GM12878 (cell line): ENCODE results near the gene LHB. TPM values are rescaled to one million over a fixed set of nuclear protein-coding genes. Genes with fewer than 3 reads are reported as not detected.

Experiments
- ATAC-seq: fragments of 200-7000 bp; cut with Tn5 transposase; 3 replicates; pipeline ENCODE4 v1.9.1; 2020; ENCODE audit warnings: mild to moderate bottlenecking, moderate library complexity
- BruUV-seq: library from RNA; stranded (reverse); fragments of 400-500 nt; replicated peaks from 2 replicates; lab custom pipeline; 2021; lab: Mats Ljungman, UMichigan
- CTCF ChIA-PET: fragments of 300-600 bp; sonication (Branson Sonifier 250); formaldehyde crosslinking; extraction: SDS; loops from one replicate; lab custom pipeline; 2021; ENCODE audit warnings: inconsistent platforms; lab: Yijun Ruan, JAX
- POLR2A ChIA-PET: fragments of 350-600 bp; formaldehyde crosslinking; extraction: SDS; loops from one replicate; lab custom pipeline; 2021; ENCODE audit warnings: inconsistent platforms; lab: Charles Lee
- RAD21 ChIA-PET: fragments of 300-600 bp; sonication (Branson Sonifier 250); formaldehyde crosslinking; loops from one replicate; lab custom pipeline; 2023; ENCODE audit warnings: antibody characterized with exemption; ENCODE audit not compliant: unreplicated experiment; lab: Charles Lee
- SMC1A ChIA-PET: fragments of 300-600 bp; sonication (Branson Sonifier 250); formaldehyde crosslinking; loops from one replicate; lab custom pipeline; 2023; ENCODE audit not compliant: unreplicated experiment, uncharacterized antibody; lab: Charles Lee
- DNase-seq: peaks from one replicate; pipeline ENCODE4 v3.0.0-alpha.2; 2011; ENCODE audit warnings: low read depth, low spot score
- FAIRE-seq: peaks from 3 replicates; lab custom pipeline; 2011; peaks lifted over from hg19 to GRCh38; lab: Jason Lieb, UNC
- H2AFZ ChIP-seq: 2 replicates; pipeline ENCODE4 v1.6.0; 2011; ENCODE audit warnings: low read depth, low read length, control low read depth; ENCODE audit not compliant: control insufficient read depth
- H3K27ac ChIP-seq: 2 replicates; pipeline ENCODE4 v1.5.1; 2011; ENCODE audit warnings: control low read depth; ENCODE audit not compliant: control insufficient read depth, insufficient read depth
- H3K27me3 ChIP-seq, 2 experiments: replicated peaks in 1 of 2; 2 replicates each; pipeline versions ENCODE4 v1.6.0 to v1.6.1; 2011; ENCODE audit warnings: low read length in 1 of 2; ENCODE audit not compliant: control insufficient read depth in 2 of 2, insufficient read depth in 2 of 2
- H3K36me3 ChIP-seq, 2 experiments: 2 replicates each; pipeline ENCODE4 v1.5.1; 2011; ENCODE audit warnings: low read length in 1 of 2; ENCODE audit not compliant: control insufficient read depth in 2 of 2, insufficient read depth in 2 of 2
- H3K4me1 ChIP-seq: 2 replicates; pipeline ENCODE4 v1.6.1; 2011; ENCODE audit warnings: mild to moderate bottlenecking, low read length, moderate library complexity, mixed read lengths; ENCODE audit not compliant: control insufficient read depth, insufficient read depth
- H3K4me2 ChIP-seq: 2 replicates; pipeline ENCODE4 v1.6.0; 2011; ENCODE audit warnings: control low read depth; ENCODE audit not compliant: control insufficient read depth, insufficient read depth
- H3K4me3 ChIP-seq: fragments of 200-600 bp; sonication (generic); 2 replicates; pipeline ENCODE4 v1.5.1; 2016
- H3K79me2 ChIP-seq: 2 replicates; pipeline ENCODE4 v1.6.0; 2011; ENCODE audit warnings: low read length; ENCODE audit not compliant: control insufficient read depth, insufficient read depth
- H3K9ac ChIP-seq: 2 replicates; pipeline ENCODE4 v1.8.0; 2011; ENCODE audit warnings: low read length, control low read depth, mixed read lengths; ENCODE audit not compliant: control insufficient read depth, insufficient read depth
- H3K9me3 ChIP-seq: replicated peaks from 3 replicates; pipeline ENCODE4 v1.5.1; 2011; ENCODE audit warnings: mild to moderate bottlenecking, low read length; ENCODE audit not compliant: control insufficient read depth, insufficient read depth
- H4K20me1 ChIP-seq: 2 replicates; pipeline ENCODE4 v1.6.0; 2011; ENCODE audit not compliant: control insufficient read depth, insufficient read depth
- ASH2L ChIP-seq: fragments of 300-600, 200-600 bp; sonication (generic); IDR thresholded peaks from 2 replicates; pipeline ENCODE4 v1.6.1; 2017; ENCODE audit warnings: low read depth, mild to moderate bottlenecking, borderline replicate concordance
- BHLHE40 ChIP-seq, 2 experiments: fragments of 450-650 bp in 1 of 2; IDR thresholded peaks; 2 replicates each; pipeline ENCODE4 v1.6.1; 2011 to 2017; ENCODE audit warnings: low read depth in 2 of 2, borderline replicate concordance in 1 of 2, improper control_type of control experiment in 1 of 2, low read length in 1 of 2, mild to moderate bottlenecking in 1 of 2
- CBFB ChIP-seq: IDR thresholded peaks from 2 replicates; pipeline ENCODE4 v1.6.1; 2016; ENCODE audit warnings: antibody characterized with exemption, low read depth
- CHD2 ChIP-seq: IDR thresholded peaks from 2 replicates; pipeline ENCODE4 v1.6.1; 2011; ENCODE audit warnings: low read depth, low read length, improper control_type of control experiment, borderline replicate concordance
- CREB1 ChIP-seq: IDR thresholded peaks from 2 replicates; pipeline ENCODE4 v1.6.1; 2012; ENCODE audit warnings: low read depth, mild to moderate bottlenecking, inconsistent platforms
- GABPA ChIP-seq: IDR thresholded peaks from 2 replicates; pipeline ENCODE4 v1.6.1; 2014; ENCODE audit warnings: antibody characterized with exemption, low read depth, mild to moderate bottlenecking, inconsistent platforms
- HCFC1 ChIP-seq: fragments of 150-350 bp; IDR thresholded peaks from 2 replicates; pipeline ENCODE4 v1.6.1; 2014; ENCODE audit warnings: low read length
- IKZF1 ChIP-seq: fragments of 450-650 bp; conservative IDR thresholded peaks from 2 replicates; pipeline ENCODE4 v1.6.1; 2017; ENCODE audit warnings: antibody characterized with exemption, mild to moderate bottlenecking
- IKZF2 ChIP-seq, 2 experiments: fragments of 450-650 bp; IDR thresholded peaks; 2 replicates each; pipeline ENCODE4 v1.6.1; 2017; ENCODE audit warnings: mild to moderate bottlenecking in 2 of 2, moderate library complexity in 2 of 2
- IRF4 ChIP-seq: IDR thresholded peaks from 2 replicates; pipeline ENCODE4 v1.6.1; 2011; ENCODE audit warnings: low read depth, low read length
- NFYB ChIP-seq: IDR thresholded peaks from 2 replicates; pipeline ENCODE4 v1.6.1; 2011; ENCODE audit warnings: low read depth, mild to moderate bottlenecking, low read length, improper control_type of control experiment, moderate library complexity; ENCODE audit not compliant: insufficient read depth
- PML ChIP-seq: IDR thresholded peaks from 2 replicates; pipeline ENCODE4 v1.6.1; 2012; ENCODE audit warnings: low read length, inconsistent platforms
- POU2F2 ChIP-seq: IDR thresholded peaks from 3 replicates; pipeline ENCODE4 v1.6.1; 2011; ENCODE audit warnings: low read depth, mild to moderate bottlenecking, low read length, borderline replicate concordance
- RAD21 ChIP-seq: IDR thresholded peaks from 2 replicates; pipeline ENCODE4 v1.6.1; 2011; ENCODE audit warnings: mild to moderate bottlenecking, low read depth, low read length, moderate library complexity; ENCODE audit not compliant: insufficient read depth
- RUNX3 ChIP-seq: IDR thresholded peaks from 2 replicates; pipeline ENCODE4 v1.6.1; 2012; ENCODE audit warnings: low read length, inconsistent platforms
- SMARCA5 ChIP-seq: fragments of 450-650 bp; IDR thresholded peaks from 2 replicates; pipeline ENCODE4 v1.6.1; 2017; ENCODE audit warnings: mild to moderate bottlenecking
- SMC3 ChIP-seq: IDR thresholded peaks from 2 replicates; pipeline ENCODE4 v1.6.1; 2011; ENCODE audit warnings: low read length, improper control_type of control experiment, borderline replicate concordance
- SPI1 ChIP-seq: IDR thresholded peaks from 2 replicates; pipeline ENCODE4 v1.6.1; 2011; ENCODE audit warnings: low read depth, mild to moderate bottlenecking, low read length, moderate library complexity, borderline replicate concordance; ENCODE audit not compliant: insufficient read depth
- SREBF1 ChIP-seq: IDR thresholded peaks from 2 replicates; pipeline ENCODE4 v1.6.1; 2012; ENCODE audit warnings: mild to moderate bottlenecking, low read length
- WRNIP1 ChIP-seq: IDR thresholded peaks from 2 replicates; pipeline ENCODE4 v1.6.1; 2011; ENCODE audit warnings: low read depth, low read length, improper control_type of control experiment, borderline replicate concordance
- YY1 ChIP-seq: IDR thresholded peaks from 2 replicates; pipeline ENCODE4 v1.6.1; 2011; ENCODE audit warnings: low read depth, mild to moderate bottlenecking, low read length
- WGBS: methylation state at CpG from one replicate; pipeline ENCODE4 v1.1.6; 2016; ENCODE audit warnings: low lambda C conversion rate; ENCODE audit not compliant: insufficient replicate concordance, insufficient coverage; ENCODE audit errors: missing lambda C conversion rate; 5-methylcytosine and 5-hydroxymethylcytosine counted together
- in situ Hi-C: fragments of 300-500 bp; cut with MboI; formaldehyde crosslinking; loops from 9 replicates; pipeline ENCODE4 v1.14.3; 2018; ENCODE audit warnings: mixed read lengths
- intact Hi-C: fragments of 100-400 bp; cut with micrococcal nuclease; formaldehyde crosslinking; loops from one replicate; pipeline ENCODE4 v1.14.2; 2022; ENCODE audit not compliant: unreplicated experiment
- polyA plus RNA-seq, 11 experiments: library from polyadenylated mRNA; depleted of rRNA in 4 of 11; unstranded in 6 of 11; stranded (reverse) in 5 of 11; fragments of >200 nt; fragmentation: Nextera tagmentation in 4 of 11; fragmentation: Illumina TruSeq in 1 of 11; extraction: Ambion mirVana in 4 of 11; extraction: Trizol in 1 of 11; gene quantifications; 1 replicate in 1 of 11; 2 replicates in 10 of 11; pipeline versions ENCODE4 v1.2.1 to v1.2.3, GENCODE V29; 2011 to 2016; ENCODE audit warnings: inconsistent platforms in 2 of 11, missing spikeins in 2 of 11, low read depth in 1 of 11
- total RNA-seq, 4 experiments: library from RNA; depleted of rRNA in 3 of 4; stranded (reverse); fragments of >200 nt in 3 of 4; fragmentation: Illumina TruSeq in 1 of 4; extraction: Trizol in 1 of 4; gene quantifications; 2 replicates each; pipeline versions ENCODE4 v1.2.1 to v1.2.3, GENCODE V29; 2013 to 2021
- TF ChIP-seq, protein P1 (sequence below), 3 experiments: IDR thresholded peaks in 2 of 3; conservative IDR thresholded peaks in 1 of 3; 2 replicates each; pipeline ENCODE4 v1.5.1; 2011; ENCODE audit warnings: low read depth in 3 of 3, low read length in 3 of 3, mild to moderate bottlenecking in 3 of 3, control low read depth in 2 of 3, moderate library complexity in 2 of 3, inconsistent platforms in 1 of 3, mixed read lengths in 1 of 3; ENCODE audit not compliant: control insufficient read depth in 2 of 3, insufficient read depth in 1 of 3; ENCODE audit errors: extremely low read depth in 1 of 3

The LHB gene
- total and polyA plus RNA-seq, 10 of the 15 experiments (the other 5 are each of a cell fraction or from before 2014, with no cell fraction given), result 0.20 to 0.72 (median 0.46) TPM; not detected in 5

- Histone ChIP-seq H3K4me1 (peaks cover 17% of the 10 kb centered on the region), H3K9me3 (no peaks in the 10 kb centered on the region), H3K27ac (0 out of 2 replicates have a peak overlapping the region, but pooled peaks have one; percentile 13), H3K79me2 (peaks cover 13% of the 10 kb centered on the region), H3K4me2 (no peak overlapping the region), H2AFZ (no peak overlapping the region), H4K20me1 (no peaks in the 10 kb centered on the region), H3K4me3 (no peak overlapping the region), H3K9ac (no peak overlapping the region), H3K27me3 (no peaks in the 10 kb centered on the region), H3K36me3 (peaks cover 5 to 38% of the 10 kb centered on the region in 2 experiments)
- BruUV-seq, result no TSS peak
- DNase-seq (no peak), ATAC-seq (peak; percentile 85), FAIRE-seq (peak; percentile 82)
- POLR2A ChIA-PET, result interaction anchor here (0.5 to 1.4 kb wide), 12 partner anchors 8 to 325 kb away, joined by 3 to 11 read pairs (median 4); partner anchors contain the start of genes CA11, HSD17B14 and RUVBL2
- RAD21 ChIA-PET, result interaction anchor here (0.6 to 2.9 kb wide), 20 partner anchors 17 to 615 kb away, joined by 3 to 28 read pairs (median 4); partner anchors contain the start of genes CA11, GYS1, HSD17B14 and NUCB1
- intact Hi-C loops (loop anchor here (1.0 to 2.0 kb wide), 3 partner anchors 128 to 182 kb away; no protein-coding TSS in a partner anchor), in situ Hi-C loops (loop anchor here (5.0 kb wide), 1 partner anchor 174 kb away; no protein-coding TSS in a partner anchor)
- CTCF ChIA-PET, result interaction anchor here (0.6 to 6.1 kb wide), 34 partner anchors 8 to 326 kb away, joined by 3 to 113 read pairs (median 4); partner anchors contain the start of genes BAX, DHDH, GYS1 and HSD17B14
- peak; percentile 70; the same call in 1 of the 2 replicates for TF ChIP-seq SPI1
- TF ChIP-seq IKZF2 (IDR thresholded peaks at IDR 0.05), result 0 out of 4 replicates have a peak, but pooled peaks of 1 of the 2 experiments have one; percentile 18
- no peak for TF ChIP-seq GABPA
- peak; percentile 72 for TF ChIP-seq SMARCA5
- TF ChIP-seq HCFC1, result no peak
- peak; percentile 63; the same call in 1 of the 2 replicates for TF ChIP-seq IRF4
- TF ChIP-seq, protein P1, sequence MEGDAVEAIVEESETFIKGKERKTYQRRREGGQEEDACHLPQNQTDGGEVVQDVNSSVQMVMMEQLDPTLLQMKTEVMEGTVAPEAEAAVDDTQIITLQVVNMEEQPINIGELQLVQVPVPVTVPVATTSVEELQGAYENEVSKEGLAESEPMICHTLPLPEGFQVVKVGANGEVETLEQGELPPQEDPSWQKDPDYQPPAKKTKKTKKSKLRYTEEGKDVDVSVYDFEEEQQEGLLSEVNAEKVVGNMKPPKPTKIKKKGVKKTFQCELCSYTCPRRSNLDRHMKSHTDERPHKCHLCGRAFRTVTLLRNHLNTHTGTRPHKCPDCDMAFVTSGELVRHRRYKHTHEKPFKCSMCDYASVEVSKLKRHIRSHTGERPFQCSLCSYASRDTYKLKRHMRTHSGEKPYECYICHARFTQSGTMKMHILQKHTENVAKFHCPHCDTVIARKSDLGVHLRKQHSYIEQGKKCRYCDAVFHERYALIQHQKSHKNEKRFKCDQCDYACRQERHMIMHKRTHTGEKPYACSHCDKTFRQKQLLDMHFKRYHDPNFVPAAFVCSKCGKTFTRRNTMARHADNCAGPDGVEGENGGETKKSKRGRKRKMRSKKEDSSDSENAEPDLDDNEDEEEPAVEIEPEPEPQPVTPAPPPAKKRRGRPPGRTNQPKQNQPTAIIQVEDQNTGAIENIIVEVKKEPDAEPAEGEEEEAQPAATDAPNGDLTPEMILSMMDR (IDR thresholded peaks at IDR 0.05 in 2 of 3, conservative IDR thresholded peaks at IDR 0.05 in 1 of 3; ENCODE audit: control insufficient read depth in 2 of 3, extremely low read depth in 1 of 3, insufficient read depth in 1 of 3, low read depth in 3 of 3, low read length in 3 of 3), result peak; percentile 92 to 97 (median 94)
- TF ChIP-seq RUNX3, result peak; percentile 37; the same call in 1 of the 2 replicates
- peak; percentile 40 to 49; a peak in 2 of 4 replicates for TF ChIP-seq BHLHE40 (IDR thresholded peaks at IDR 0.05; ENCODE audit: borderline replicate concordance in 1 of 2, low read depth in 2 of 2, low read length in 1 of 2)
- peak; percentile 57; the same call in 1 of the 2 replicates for TF ChIP-seq IKZF1
- peak; percentile 86 for TF ChIP-seq RAD21
- TF ChIP-seq PML, result no peak
- no peak for TF ChIP-seq NFYB
- peak; percentile 68; the same call in 1 of the 3 replicates for TF ChIP-seq POU2F2
- TF ChIP-seq CBFB, result no peak
- peak; percentile 50; the same call in 1 of the 2 replicates for TF ChIP-seq CREB1
- TF ChIP-seq SREBF1, result no peak
- no peak for TF ChIP-seq ASH2L
- TF ChIP-seq YY1, result peak; percentile 72
- TF ChIP-seq WRNIP1, result no peak
- TF ChIP-seq SMC3, result peak; percentile 91
- TF ChIP-seq CHD2, result 0 out of 2 replicates have a peak, but pooled peaks have one; percentile 29
- SMC1A ChIA-PET, result interaction anchor here (0.8 to 2.9 kb wide), 18 partner anchors 9 to 295 kb away, joined by 3 to 22 read pairs (median 5); partner anchors contain the start of genes BAX, DHDH, GYS1 and HSD17B14
- WGBS, result 18% methylated on average over 19 of the region's 19 CpGs
Measured at GRCh38 chr19:48970923-48971395, 45.9 kb downstream of the LHB start.
